Testis (tissue), 3 donors: ENCODE measurements around the gene RNF151. TPM values are rescaled to one million over a fixed set of nuclear protein-coding genes. Genes with fewer than 3 reads are reported as not detected.

ENCODE experiments used
- DNase-seq: peaks from one replicate; pipeline ENCODE4 v3.0.0-alpha.2; 2019
- H3K27ac ChIP-seq, 2 donors: fragments of 200-600 bp; sonication (generic); one replicate each; pipeline ENCODE4 v1.5.1; 2019
- H3K27me3 ChIP-seq: fragments of 200-600 bp; sonication (generic); one replicate; pipeline ENCODE4 v1.5.1; 2019
- H3K36me3 ChIP-seq: fragments of 200-600 bp; sonication (generic); one replicate; pipeline ENCODE4 v1.5.1; 2017; ENCODE audit warnings: low read depth; ENCODE audit errors: missing control alignments
- H3K4me1 ChIP-seq: fragments of 200-600 bp; sonication (generic); one replicate; pipeline ENCODE4 v1.5.1; 2019
- H3K4me3 ChIP-seq, 2 donors: fragments of 200-600 bp; sonication (generic); one replicate each; pipeline ENCODE4 v1.5.1; 2017 to 2019
- H3K9me3 ChIP-seq: fragments of 200-600 bp; sonication (generic); one replicate; pipeline ENCODE4 v1.5.1; 2017
- POLR2A ChIP-seq: fragments of 450-650 bp; IDR thresholded peaks from one replicate; pipeline ENCODE4 v1.6.1; 2017; ENCODE audit warnings: antibody characterized with exemption, mild to moderate bottlenecking, moderate library complexity
- WGBS, 2 donors: methylation state at CpG; one replicate each; pipeline ENCODE4 v1.1.5; 2018; 5-methylcytosine and 5-hydroxymethylcytosine counted together
- intact Hi-C: fragments of 100-400 bp; cut with DNase I; formaldehyde crosslinking; loops from one replicate; pipeline ENCODE4 v1.15.1; 2023; ENCODE audit warnings: low total_unique reads
- polyA plus RNA-seq: library from polyadenylated mRNA; stranded (reverse); fragments of 350-450 nt; fragmentation: Illumina TruSeq; extraction: RNeasy Lipid Tissue Mini Kit (QIAGEN cat#74804); gene quantifications from one replicate; pipeline ENCODE4 v1.2.3, GENCODE V29; 2014; ENCODE audit warnings: low read depth, low replicate concordance; ENCODE audit not compliant: insufficient read depth
- total RNA-seq, 2 donors: library from RNA; depleted of rRNA; stranded (reverse); fragments of >200 nt; gene quantifications; one replicate each; pipeline ENCODE4 v1.2.3, GENCODE V29; 2016
- TF ChIP-seq, protein P1 (sequence below), 3 experiments: fragments of 450-650 bp in 2 of 3; fragments of 200-600 bp in 1 of 3; sonication (generic) in 1 of 3; IDR thresholded peaks; one replicate each; pipeline ENCODE4 v1.5.1; 2016 to 2019; ENCODE audit warnings: antibody characterized with exemption in 3 of 3, mild to moderate bottlenecking in 2 of 3, moderate library complexity in 1 of 3

The RNF151 gene
- total and polyA plus RNA-seq, 3 donors from 2014 or later, result 86.7 to 210 (median 153) TPM

DNA sequence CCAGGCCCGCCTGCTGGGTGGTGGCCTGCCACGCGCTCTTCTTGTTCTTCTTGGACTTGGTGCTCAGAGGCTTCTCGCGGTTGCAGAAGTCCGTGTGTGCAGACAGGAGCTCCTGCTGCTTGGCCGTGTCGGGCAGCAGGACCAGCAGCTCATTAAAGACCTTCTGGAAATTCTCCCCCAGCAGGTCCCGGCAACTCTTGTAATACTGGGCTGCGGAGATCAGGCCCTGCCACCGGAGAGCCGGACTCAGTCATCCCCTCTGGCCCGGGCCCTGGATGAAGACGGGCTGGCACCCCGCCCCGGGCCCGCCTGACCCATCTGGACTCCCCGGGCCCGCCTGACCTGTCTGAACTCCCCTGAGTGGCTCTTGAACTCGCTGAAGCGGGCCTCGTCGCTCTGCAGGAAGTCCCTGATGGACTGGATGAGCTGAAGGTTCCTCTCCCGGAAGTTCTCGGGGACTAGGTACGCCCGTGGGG, 31.7 kb downstream of the RNF151 start:
- intact Hi-C loops, result no loop called here
- no peak overlapping the region for H3K4me3 ChIP-seq
- TF ChIP-seq POLR2A, result no peak
- TF ChIP-seq, protein P1, sequence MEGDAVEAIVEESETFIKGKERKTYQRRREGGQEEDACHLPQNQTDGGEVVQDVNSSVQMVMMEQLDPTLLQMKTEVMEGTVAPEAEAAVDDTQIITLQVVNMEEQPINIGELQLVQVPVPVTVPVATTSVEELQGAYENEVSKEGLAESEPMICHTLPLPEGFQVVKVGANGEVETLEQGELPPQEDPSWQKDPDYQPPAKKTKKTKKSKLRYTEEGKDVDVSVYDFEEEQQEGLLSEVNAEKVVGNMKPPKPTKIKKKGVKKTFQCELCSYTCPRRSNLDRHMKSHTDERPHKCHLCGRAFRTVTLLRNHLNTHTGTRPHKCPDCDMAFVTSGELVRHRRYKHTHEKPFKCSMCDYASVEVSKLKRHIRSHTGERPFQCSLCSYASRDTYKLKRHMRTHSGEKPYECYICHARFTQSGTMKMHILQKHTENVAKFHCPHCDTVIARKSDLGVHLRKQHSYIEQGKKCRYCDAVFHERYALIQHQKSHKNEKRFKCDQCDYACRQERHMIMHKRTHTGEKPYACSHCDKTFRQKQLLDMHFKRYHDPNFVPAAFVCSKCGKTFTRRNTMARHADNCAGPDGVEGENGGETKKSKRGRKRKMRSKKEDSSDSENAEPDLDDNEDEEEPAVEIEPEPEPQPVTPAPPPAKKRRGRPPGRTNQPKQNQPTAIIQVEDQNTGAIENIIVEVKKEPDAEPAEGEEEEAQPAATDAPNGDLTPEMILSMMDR (IDR thresholded peaks at IDR 0.05), result no peak
- H3K9me3 ChIP-seq, result no peaks in the 10 kb centered on the region
- WGBS, 2 donors, result 92 to 100% methylated on average over 21 to 27 of the region's 27 CpGs
- no peaks in the 10 kb centered on the region for H3K36me3 ChIP-seq
- DNase-seq, result no peak
- peaks cover 3% of the 10 kb centered on the region for H3K4me1 ChIP-seq
- no peak overlapping the region for H3K27ac ChIP-seq
- H3K27me3 ChIP-seq, result no peaks in the 10 kb centered on the region

DNA sequence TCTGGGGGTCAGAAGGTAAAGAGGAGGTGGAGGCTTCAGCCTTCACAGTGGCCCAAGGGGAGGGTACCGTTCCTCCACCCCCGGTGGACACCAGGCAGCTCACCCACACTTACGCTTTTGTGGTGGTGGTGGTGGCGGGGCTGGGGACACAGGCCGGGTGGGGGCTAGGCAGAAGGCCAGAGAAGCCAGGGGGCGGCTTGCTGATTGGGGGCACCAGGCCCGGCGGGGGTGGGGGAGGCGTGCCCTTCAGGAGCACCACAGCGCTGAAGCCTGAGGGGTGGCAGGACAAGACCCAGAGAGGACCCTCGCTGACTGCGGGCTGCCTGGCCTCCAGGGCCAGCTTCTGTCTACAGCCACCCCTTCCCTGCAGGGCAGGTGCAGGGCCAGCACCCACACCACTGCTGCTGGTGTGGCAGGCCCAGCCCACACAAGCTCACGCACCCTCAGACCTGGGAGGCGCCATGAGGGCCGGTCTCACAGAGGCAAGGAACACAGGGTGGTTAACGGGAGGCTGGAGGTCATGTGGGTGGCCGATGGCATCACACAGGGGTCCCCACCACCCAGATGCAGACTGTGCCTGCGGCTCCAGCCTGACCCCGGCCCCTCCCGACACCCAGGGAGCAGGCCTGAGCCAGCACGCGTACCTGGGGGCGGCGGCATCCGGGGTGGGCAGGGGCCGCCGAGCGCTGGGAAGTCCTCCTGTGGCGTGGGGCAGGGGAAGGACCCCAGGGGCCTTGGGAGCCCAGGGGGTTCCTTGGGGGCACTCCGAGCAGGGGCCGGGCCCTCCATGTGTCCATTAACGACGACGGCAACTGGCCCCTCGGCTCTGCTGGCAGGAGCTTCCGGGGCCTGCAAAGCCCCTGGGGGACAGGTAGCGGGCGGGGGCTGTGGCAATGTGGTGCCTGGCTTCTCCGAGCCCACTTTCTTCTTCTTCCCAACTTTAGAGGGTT, 32.5 kb downstream of the RNF151 start:
- no peaks in the 10 kb centered on the region for H3K36me3 ChIP-seq
- TF ChIP-seq, protein P1 (IDR thresholded peaks at IDR 0.05), result no peak
- no peak for TF ChIP-seq POLR2A
- H3K9me3 ChIP-seq, result no peaks in the 10 kb centered on the region
- no peak overlapping the region for H3K27ac ChIP-seq
- 89% methylated on average over 4 to 36 of the region's 39 CpGs for WGBS, 2 donors
- H3K27me3 ChIP-seq, result no peaks in the 10 kb centered on the region
- peaks cover 7% of the 10 kb centered on the region for H3K4me1 ChIP-seq
- intact Hi-C loops, result no loop called here
- H3K4me3 ChIP-seq, result no peak overlapping the region
- no peak for DNase-seq

DNA sequence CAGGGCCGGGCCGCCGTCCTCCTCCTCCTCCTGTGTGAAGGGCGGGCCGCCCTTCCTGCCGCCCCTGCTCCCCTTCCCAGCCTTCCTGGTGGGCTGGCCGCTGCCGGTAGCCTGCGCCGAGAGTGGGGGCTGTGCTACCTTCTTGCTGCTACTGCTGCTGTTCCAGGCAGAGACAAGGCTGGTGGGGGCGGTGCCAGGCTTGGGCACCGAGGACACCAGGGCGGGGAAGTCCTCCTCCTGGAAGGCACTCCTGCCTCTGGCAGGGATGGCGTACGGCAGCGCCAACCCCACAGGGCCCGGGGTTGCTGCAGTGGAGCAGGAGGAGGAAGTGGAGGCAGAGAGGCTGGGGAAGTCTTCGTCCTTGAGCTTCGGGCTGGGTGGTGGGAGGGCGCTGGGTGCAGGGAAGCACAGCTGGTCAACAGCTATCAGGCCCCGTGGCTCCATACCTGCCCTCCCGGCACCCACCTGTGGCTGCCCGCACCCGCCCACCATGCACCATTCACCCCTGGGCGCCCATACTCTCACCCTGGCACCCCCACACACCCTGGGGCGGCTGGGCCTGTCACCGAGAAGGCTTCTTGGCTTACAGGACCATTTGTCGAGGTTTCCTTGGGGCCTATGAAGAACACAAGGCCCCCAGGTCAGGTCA, 33.3 kb downstream of the RNF151 start:
- Histone ChIP-seq H3K27me3 (no peaks in the 10 kb centered on the region), H3K4me1 (peaks cover 16% of the 10 kb centered on the region), H3K36me3 (no peaks in the 10 kb centered on the region), H3K9me3 (no peaks in the 10 kb centered on the region), H3K27ac (no peak overlapping the region), H3K4me3 (no peak overlapping the region)
- intact Hi-C loops, result no loop called here
- no peak for DNase-seq
- TF ChIP-seq POLR2A, result no peak
- WGBS, 2 donors, result 84 to 93% methylated on average over 3 to 28 of the region's 28 CpGs

DNA sequence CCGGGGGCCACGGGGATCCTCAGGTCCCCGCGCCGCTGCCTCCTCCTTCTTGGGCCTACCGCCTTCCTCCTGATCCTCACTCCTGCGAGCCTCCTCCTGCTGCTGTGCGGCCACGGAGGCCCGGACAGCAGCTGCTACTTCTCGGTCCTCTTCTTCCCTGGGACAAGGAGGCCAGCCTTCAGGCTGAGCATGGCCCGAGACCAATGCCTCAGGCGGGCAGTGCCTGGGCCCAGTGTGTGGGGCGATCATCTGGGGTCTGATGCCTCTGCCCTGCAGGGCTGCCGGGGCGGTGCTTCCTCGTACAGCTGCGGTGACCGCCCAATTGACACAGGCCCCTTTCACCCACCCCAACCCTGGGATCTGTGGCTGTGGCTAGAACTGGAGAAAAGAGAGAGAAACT, 34.4 kb downstream of the RNF151 start:
- H3K36me3 ChIP-seq, result no peaks in the 10 kb centered on the region
- no peak overlapping the region for H3K27ac ChIP-seq
- peaks cover 20% of the 10 kb centered on the region for H3K4me1 ChIP-seq
- no peaks in the 10 kb centered on the region for H3K27me3 ChIP-seq
- H3K9me3 ChIP-seq, result no peaks in the 10 kb centered on the region
- TF ChIP-seq, protein P1 (IDR thresholded peaks at IDR 0.05), result no peak
- no peak for TF ChIP-seq POLR2A
- H3K4me3 ChIP-seq, result no peak overlapping the region
- 91 to 94% methylated on average over 13 to 19 of the region's 19 CpGs for WGBS, 2 donors
- intact Hi-C loops, result no loop called here
- no peak for DNase-seq
